GM19397 (cell line): Measurements from ENCODE around the gene LAPTM5.
"Not testable (repeated sequence)": the region's sequence is repeated elsewhere in the genome, so short reads cannot be mapped to it uniquely, and the experiment has no call there.

Experiments
- ATAC-seq: cut with Tn5 transposase; IDR thresholded peaks from one replicate; pipeline ENCODE4 v1.9.1; 2021; ENCODE audit warnings: mild to moderate bottlenecking, moderate library complexity; ENCODE audit not compliant: unreplicated experiment

Gene LAPTM5

DNA sequence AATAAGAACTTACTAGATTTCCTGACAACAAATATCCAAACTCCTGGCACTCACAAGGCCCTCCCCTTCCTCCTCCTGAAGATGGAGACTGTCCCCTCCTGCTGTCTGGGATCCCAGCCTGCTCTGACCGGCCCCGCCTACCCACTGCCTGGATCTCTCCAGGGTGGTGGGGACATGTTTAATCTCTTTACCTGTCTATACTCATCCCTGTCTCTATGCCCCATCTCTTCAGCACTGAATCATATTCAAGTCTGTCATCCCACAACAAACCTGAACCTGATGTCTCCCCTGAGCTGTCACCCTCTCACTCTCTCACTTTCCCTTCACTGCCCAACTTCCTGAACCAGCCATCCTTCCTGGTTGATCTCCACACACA, 56.3 kb downstream of the LAPTM5 start:
- no peak for ATAC-seq

DNA sequence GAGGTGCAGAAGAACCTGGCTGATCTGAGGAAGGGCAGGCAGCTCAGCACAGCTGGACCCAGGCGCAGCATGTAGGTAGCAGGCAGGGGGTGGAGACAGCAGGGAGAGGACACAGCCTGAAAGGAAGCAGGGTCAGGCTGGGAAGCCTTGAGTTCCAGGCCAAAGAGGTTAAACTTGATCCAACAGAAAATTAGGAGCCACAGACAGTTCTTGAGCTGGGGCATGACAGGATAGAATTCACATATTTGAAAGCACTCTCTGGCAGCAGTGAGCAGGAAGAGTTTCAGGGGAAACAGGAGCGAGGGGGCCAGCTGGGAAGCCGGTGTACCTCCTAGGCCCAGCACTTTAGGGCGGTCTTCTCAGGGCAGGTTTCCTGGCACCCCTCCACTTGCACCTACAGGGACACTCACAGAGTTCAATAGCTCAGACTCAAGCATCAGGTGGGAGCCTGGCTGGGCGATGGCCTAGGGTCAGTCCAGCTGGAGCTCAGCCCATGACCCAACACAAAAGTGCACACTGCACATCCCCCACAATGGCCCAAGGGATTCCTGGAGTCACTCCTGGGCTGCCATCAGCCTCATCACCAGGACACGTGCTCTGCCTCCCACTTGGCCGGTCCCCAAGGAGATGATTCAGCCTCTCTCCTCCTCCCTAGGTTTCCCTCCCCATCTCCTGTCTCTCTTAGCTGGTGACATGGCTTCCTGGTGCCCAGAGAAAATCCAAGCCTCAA, 56.9 kb downstream of the LAPTM5 start:
- no peak for ATAC-seq

DNA sequence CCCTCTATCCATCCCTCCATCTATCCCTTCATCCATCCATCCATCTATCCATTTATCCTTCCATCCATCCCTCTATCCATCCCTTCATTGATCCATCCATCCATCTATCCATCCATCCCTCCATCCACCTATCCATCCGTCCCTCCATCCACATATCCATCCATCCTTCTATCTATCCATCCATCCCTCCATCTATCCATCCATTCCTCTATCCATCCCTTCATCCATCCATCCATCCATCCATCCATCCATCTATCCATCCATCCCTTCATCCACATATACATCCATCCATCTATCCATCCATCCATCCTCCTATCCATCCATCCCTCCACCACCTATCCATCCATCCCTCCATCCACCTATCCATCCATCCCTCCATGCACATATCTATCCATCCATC, 57.8 kb downstream of the LAPTM5 start:
- no peak for ATAC-seq

DNA sequence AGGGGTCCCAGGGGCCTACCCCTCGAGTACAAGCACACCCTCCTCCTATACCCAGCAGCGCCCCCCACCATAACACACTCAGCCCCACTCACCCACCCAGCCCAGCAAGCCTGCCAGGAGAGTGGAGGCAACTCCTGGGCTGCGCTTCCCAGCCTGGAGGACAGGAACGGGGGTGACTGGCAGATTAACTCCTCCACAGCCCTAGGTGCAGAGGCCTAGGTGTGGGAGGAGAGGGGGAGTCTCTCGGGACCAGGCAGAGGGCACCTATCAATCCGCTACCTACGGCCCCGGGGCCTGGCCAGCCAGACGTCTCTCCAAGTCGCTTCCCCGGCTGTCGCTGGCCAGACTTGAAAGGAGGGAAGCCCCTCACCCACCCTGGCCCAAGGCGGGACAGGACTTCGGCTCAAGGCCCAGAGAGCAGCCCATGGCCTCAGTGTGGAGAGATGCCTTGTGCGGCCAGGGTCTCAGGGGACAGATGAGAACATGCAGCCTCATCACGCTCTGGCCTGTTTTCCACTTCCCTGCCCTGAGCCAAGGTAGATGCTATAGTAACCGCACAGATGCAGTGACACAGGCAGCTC, 59.1 kb downstream of the LAPTM5 start:
- ATAC-seq = no peak

DNA sequence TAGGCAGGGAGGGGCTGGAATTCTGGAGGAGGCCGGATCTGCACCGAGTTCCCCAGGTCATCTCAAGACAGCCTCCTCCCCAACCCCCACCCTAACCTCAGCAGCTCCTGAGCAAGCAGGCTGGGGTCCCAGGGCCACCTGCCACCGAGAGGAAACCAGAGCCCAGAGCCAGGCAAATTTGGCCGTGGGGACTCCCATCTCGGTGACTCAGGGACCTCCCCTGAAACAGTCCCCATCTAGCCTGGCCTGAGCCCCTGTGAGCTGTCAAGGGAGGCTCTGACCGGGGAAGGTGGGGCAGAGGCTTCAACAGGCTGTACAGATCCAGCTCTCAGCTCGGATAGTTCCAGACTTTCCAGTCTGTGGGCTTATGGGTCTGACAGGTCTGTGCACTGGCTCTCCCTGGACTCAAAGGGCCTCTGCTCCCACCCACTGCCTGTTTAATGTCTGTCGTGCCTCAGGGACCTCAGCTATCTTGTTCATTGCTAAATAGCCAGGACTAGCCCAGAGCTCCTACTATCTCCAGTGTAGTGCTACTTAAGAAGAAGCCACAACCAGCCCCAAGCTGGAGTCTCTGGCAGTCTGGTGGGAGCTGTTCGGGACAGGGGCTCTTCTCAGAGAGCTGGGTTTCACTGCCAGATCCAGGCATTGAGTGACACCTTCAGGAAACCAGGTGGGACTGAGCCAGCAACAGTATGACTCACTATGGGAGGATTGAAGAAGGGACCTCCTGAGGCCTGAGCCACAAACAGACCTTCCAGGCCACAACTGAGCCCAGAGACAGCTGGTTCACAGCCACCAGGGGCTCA, 59.8 kb downstream of the LAPTM5 start:
- ATAC-seq = no peak

DNA sequence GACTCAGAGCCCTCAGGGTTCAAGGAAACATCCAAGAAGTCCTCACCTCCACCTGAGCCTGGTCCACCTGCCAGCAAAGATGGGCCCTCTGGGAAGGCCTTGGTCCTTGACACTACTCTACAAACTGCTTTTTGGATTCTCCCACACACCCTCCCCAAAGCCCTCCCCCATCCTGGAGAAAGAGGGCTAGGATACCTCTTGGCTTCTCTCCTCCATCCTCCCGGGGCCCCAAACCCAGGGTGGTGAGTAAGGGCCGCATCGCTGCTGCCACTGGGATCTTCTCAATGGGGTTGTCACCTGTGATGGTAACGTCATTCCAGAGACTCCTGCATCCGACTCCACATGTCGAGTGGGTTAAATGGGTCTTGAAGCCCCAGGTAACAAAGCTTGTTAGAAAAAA, 60.7 kb downstream of the LAPTM5 start:
- no peak for ATAC-seq

DNA sequence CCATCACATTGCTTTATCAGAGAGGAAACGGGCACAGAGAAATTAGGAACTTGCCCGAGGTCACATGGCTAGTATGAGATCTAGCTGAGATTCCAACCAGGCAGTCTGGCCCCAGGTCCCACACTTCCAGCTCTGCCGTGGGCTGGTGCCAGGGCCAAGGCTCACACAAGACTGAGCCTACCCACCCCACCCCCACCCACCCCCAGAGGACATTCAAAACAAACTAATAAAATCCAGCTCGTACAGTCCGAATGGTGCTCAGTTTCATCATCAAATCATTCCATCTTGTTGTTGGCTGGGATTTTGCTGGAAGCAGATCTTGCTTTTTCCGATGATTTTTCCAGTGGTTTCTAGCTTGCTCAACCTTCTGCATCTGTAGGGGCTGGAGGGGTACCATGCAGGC, 62.1 kb downstream of the LAPTM5 start:
- no peak for ATAC-seq

DNA sequence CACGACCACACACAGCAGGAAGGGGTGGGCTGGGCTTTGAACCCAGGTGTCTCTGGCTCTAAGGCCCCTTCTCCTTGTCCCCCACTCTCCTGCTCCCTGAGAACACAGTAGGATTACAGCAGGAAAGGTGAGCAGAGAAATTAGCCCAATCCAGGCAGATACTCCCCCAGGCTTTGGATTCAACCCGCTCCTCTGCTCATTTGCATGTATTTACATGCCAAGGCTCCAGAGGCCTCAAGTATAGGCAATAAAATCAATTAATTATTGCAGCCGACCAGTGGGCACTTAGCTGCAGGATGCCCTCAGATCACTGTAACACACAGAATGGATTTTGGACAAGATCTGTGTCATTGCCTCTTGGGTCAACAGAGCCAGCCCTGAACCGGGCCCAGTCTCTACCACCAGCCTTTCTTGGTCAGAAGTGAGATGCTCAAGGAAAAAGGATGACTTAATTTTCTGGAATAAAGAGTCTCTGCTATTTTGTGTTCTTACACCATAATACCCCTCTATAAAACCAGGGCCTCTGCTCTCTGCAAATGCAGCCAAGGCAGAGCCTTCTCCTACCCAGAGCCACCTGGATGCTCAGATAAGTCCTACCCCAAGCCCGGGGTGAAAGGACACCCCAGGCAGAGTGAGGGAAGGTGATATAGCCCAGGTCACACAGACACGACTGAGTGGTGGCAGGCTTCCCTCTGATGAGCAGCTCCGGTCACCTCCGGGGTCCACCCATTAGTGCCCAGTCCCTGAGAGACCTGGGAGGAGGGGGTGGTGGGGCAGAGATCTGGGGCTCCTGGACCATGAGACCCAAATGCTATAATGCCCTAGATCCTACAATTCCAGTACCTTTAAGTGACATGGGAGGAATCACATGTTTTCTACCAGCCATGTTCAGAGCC, 63.0 kb downstream of the LAPTM5 start:
- ATAC-seq = no peak

DNA sequence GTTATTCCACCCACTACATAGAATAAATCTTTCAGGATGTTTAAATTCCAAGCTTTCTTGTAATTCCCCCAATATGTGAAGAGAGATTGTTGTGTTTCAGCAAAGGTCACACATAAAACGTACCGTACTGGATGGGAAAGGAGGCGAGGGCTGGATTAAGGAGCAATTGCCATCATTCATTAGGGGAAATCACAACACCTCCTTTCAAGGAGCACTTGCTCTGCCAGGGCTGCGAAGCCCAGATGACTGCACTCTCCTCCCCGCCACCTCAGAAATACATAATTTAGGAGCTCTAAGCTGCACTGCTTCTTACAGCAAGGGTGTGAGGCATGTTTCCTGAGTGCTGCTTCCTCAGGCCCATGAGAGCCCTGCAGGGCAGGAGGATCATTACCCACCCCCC, 63.8 kb downstream of the LAPTM5 start:
- ATAC-seq = no peak

DNA sequence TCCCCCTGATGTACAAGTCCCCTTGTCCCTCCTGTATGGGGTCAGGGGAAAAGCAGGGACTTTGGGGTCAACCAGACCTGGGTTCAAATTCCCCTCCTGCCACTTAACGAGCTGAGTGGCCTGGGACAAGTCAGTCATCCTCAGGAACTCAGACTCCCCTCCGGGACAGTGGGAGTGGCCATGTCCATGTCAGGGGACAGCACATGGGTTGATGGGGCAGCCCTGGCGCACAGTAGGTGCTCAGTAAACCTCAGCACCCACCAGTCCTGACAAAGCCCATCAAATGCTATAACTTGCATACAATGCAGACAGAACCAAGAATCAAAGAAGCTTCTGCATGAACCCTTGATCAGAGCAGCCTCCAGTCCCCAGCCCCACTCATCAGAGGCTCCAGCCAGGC, 64.2 kb downstream of the LAPTM5 start:
- no peak for ATAC-seq

DNA sequence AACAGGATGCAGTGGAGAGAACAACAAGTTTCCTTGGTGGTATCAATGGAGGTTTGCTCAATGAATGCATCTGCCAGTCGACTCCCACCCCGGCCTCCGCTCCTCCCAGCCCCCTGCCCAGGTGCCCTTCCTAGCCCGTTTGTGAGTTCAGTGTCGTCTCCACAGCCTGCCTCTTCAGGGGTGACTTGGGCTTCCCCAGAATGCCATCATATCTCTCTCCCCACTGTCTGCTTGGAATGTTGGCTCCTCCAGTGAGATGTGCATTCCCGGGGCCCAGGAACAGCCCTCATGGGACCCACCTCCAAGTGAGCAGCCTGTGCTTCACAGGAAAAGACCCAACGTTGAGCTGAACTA, 64.6 kb downstream of the LAPTM5 start:
- ATAC-seq = no peak

DNA sequence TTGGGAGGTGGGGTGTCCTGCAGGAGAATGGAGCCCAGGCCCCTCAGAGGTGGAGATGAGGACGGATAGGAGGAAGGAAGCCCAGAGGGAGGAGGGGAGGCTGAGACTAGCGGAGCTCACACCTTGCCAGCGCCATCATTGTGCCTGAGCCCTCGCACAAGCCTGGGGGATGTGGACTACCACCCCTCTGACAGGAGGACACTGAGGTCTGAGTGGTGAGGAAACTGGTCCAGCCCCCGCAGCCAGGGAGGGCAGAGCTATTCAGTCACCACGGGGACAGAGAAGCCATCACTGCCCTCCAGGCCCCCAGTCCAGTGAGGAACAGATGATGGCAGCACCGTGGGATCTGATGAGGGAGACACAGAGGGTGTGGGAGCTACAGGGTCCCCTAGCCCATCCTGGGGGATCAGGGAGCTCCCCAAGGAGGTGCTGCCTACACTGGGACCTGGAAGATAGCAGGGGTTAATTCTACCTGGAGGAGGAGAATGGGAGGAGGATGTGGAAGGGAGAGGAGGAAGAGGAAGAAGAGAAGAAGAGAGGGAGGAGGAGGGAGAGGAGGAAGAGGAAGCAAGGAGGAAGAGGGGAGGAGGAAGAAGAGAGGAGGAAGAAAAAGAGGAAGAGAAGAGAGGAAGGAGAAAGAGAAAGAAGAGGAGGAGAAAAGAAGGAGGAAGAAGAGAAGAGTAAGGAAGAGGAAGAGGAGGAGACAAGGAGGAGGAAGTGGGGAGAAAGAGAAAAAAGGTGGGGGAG, 65.2 kb downstream of the LAPTM5 start:
- ATAC-seq = no peak

DNA sequence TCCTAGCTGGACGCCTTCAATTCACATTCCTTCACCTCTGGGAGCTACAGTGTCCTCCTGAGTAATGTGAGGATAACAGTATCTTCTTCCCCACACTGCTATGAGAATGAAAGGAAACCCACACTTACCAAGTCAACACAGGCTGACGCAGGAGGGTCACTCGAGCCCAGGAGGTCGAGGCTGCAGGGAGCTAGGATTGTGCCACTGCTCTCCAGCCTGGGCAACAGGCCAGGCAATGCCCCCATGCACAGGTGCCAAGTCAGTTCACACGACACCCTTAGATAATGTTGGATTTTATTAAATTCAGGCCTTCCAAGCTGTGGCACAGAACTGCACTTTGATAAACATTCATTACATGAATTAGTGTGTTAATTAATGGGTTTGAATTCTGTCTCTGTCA, 66.1 kb downstream of the LAPTM5 start:
- ATAC-seq = no peak

DNA sequence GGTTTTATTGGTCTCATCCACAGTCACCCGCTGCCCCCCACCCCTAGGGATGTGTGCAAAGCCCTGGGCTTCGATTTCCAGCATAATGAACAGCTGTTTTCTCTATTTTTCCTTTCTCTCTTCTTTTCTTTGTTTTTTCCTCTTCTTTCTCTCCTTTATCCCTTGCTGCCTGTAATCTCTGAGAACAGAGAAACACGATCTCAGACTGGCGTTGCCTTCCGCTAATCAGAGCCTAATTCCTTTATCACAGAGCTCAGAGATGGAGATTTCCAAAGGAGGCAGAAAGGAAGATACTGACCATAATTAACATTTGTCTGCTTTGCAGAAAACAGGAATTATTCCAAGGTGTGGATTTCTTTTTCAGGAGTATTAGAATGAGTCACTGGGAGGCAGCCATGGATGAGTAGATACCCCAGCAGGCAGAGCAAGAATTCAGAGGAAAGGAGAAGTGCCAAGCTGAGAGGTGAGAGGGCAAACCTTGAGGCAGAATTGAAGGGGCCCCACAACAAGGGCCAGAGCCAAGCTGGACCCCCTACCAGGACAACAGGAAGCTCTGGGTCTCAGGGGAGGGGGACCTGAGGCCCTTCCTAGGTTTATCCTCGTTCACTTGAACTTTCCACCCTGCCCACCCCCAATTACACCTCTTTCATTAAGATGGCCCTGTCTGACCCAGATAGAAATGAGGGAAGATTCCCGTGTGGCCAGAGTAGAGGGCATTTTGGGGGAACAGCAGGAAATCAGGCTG, 67.5 kb downstream of the LAPTM5 start:
- no peak for ATAC-seq

DNA sequence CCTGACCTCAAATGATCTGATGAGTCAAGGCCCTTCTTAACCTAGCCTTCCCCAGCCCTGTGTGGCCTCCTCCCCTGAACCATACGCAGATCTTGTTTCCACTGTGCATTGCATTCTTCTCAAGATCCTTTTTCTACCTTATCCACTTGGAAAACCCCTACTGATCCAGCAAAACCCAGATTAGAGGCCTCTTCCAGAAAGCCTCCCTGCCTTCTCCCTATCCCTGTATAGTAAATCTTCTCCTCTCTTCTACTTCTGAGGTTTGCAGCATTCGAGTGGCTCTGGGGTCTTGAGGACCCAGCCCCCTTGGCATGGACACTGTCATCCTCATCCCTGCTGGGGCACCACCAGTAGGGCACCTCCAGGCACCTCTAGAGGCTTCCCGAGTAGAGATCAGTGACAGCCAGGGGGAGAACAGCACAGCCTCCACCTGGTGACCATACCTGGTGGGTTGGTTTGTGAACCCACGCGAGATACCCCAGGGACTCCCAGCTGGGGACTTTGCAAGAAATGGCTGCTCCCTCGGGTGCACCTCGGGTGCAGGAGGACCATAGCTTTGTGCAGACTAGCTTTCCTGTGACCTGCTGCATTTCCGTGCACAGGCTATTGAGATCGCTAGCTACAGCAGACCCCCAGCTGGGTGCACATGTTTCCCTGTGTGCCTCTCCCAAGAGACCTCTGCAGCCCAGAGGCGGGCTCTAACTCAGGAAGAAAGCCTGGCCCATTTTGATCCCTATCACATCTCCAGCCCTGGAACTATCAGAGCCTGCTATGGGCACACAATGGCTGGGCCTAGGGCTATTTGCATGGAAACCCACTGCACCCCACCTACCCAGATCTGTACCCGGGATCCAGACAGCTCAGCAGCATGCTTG, 68.4 kb downstream of the LAPTM5 start:
- no peak for ATAC-seq

DNA sequence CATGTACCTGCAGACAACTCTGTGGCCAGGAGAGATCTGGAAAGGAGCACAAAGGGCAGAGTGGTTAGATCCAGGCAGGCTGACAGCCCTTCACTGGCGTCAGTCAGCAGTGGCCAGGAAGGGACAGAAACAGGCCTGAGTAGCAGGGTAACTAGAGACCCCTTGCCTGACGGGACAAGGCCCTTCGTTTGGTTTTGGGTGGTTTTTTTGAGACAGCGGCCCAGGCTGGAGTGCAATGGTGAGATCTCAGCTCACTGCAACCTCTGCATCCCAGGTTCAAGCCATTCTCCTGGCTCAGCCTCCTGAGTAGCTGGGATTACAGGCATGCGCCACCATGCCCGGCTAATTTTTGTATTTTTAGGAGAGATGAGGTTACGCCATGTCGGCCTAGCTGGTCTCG, 69.1 kb downstream of the LAPTM5 start:
- ATAC-seq = not testable (repeated sequence)

DNA sequence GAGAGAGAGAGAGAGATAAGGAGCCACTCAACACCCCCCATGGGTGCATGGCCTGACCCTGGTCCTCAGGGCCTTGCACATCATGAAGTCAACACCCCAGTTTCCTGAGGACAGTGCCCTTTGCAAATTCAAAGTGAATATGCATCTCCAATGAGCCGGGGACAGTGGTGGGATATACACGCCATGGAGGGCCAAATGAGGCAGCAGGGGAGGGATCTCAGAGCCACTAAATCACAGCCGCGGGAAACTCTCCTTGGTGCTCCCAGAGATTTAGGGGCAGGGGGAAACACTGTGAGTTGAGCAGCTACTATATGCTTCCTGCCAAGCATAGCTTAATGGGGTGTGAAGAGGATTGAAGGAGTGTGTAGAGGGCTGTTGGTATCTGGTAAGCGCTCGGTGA, 69.7 kb downstream of the LAPTM5 start:
- ATAC-seq = no peak

DNA sequence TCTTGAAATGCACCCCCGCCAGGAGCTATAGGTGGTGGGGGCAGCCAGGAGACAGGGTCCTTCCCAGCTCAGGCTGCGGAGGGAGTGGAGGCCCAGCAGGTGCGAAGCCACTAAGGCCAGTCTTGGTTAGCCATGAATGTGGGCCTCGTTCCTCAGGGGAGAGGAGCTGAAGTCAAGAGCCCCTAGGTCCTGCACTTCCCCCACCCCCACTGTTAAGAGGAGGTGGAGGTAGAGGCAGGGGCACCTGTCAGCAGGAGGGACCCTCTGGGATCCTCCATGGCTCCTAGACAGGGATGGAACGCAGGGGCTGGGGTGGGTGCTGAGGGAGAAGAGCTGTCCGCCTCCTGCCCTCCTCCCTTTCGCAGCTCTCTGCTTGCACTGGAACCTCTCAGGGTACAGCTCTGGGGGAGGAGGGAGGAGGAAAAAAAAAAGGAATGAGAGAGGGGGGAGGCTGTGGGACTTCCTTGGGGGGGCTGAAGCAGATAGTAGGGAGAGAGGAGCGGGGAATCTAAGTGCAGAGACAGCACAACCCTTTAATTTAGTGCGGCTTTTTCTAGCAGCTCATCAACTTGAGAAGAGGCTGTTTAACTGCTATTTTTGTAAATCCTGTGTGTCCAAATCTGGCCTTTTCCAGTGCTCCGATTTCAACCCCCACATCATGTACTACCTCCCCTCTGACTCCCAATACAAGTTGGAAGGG, 71.2 kb downstream of the LAPTM5 start:
- no peak for ATAC-seq
